ENCODE data around the gene NOS2. TPM values are rescaled to one million over a fixed set of nuclear protein-coding genes. Genes with fewer than 3 reads are reported as not detected.
"Not testable (repeated sequence)": the region's sequence is repeated elsewhere in the genome, so short reads cannot be mapped to it uniquely, and the experiment has no call there.

Gene NOS2
- total RNA-seq, 1 experiment from 2014 or later: 1.4 TPM

DNA sequence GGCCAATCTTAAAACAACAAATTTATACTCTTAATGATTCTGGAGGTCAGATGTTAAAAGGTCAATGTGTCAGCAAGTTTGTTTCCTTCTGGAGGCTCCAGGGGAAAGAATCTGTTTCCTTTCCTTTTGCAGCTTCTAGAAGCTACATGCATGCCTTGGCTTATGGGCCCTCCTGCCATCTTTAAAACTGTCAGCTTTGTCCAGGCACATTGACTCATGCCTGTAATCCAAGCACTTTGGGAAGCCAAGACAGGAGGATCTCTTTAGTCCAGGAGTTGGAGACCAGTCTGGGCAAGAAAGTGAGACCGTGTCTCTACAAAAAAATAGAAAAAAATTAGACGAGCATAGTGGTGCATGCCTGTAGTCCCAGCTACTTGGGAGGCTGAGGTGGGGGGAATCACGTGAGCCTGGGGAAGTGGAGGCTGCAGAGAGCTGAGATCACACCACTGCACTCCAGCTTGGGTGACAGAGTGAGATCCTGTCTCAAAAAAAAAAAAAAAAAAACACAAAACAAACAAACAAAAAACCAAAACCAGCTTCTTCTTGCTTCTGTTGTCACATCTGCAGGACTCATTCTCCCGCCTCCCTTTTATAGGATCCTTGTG is 58.3 kb downstream of the NOS2 start (continued):
- TF ChIP-seq ZNF263 (CRISPR knock-in tag; IDR thresholded peaks at IDR 0.05; ENCODE audit: low read depth) (no peak), ZNF121 (CRISPR knock-in tag; IDR thresholded peaks at IDR 0.05) (no peak)

DNA sequence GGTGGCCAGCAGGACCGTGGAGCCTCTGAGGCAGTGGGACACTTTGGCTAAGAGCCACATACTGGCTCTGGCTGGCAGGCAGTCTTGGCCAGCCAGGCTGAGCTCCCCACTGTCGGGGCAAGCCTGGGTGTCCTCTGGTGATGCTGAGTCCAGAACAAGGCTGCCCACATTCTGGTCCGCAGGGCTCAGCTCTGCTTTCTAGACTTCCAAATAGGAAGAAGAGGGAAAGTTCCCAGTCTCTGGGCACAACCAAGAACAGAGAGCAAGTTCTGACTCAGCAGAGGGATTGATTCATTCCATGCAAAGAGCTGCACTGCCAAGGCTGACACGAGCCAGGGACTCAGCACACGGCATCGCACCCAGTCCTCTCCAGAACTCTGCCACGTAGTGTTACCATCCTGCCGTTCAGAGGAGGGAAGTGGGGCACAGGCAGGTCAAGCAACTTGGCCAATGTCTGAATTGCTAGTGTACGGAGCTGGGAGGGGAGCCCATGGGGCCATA is 58.9 kb downstream of the NOS2 start:
- ATAC-seq (no peak), DNase-seq (ENCODE audit: low spot score) (no peak)
- Mint-ChIP-seq H3K27me3 (ENCODE audit: low read depth) (no peaks in the 10 kb centered on the region), H3K9me3 (no peaks in the 10 kb centered on the region), H3K36me3 (no peaks in the 10 kb centered on the region), H3K4me3 (no peak overlapping the region), H3K27ac (no peak overlapping the region), H3K4me1 (no peaks in the 10 kb centered on the region)
- CTCF ChIA-PET: interaction anchor here (1.0 to 2.4 kb wide), 4 partner anchors 15 to 90 kb away, joined by 4 to 11 read pairs (median 5); no protein-coding TSS in a partner anchor
- TF ChIP-seq NFE2L1 (CRISPR knock-in tag; IDR thresholded peaks at IDR 0.05): no peak
- no peak for TF ChIP-seq ZBTB21 (CRISPR knock-in tag; IDR thresholded peaks at IDR 0.05; ENCODE audit: borderline replicate concordance)
- no peak for TF ChIP-seq ZNF263 (CRISPR knock-in tag; IDR thresholded peaks at IDR 0.05; ENCODE audit: low read depth)
- no peak for TF ChIP-seq JAZF1 (CRISPR knock-in tag; IDR thresholded peaks at IDR 0.05)
- no peak for TF ChIP-seq OVOL2 (CRISPR knock-in tag; IDR thresholded peaks at IDR 0.05; ENCODE audit: borderline replicate concordance)
- TF ChIP-seq KAT7 (CRISPR knock-in tag; IDR thresholded peaks at IDR 0.05; ENCODE audit: borderline replicate concordance): no peak
- TF ChIP-seq FOXK1 (CRISPR knock-in tag; IDR thresholded peaks at IDR 0.05): no peak
- TF ChIP-seq TEAD4 (CRISPR knock-in tag; IDR thresholded peaks at IDR 0.05): no peak
- TF ChIP-seq, protein P1, sequence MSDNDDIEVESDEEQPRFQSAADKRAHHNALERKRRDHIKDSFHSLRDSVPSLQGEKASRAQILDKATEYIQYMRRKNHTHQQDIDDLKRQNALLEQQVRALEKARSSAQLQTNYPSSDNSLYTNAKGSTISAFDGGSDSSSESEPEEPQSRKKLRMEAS (CRISPR knock-in tag; IDR thresholded peaks at IDR 0.05): no peak
- TF ChIP-seq, protein P2, sequence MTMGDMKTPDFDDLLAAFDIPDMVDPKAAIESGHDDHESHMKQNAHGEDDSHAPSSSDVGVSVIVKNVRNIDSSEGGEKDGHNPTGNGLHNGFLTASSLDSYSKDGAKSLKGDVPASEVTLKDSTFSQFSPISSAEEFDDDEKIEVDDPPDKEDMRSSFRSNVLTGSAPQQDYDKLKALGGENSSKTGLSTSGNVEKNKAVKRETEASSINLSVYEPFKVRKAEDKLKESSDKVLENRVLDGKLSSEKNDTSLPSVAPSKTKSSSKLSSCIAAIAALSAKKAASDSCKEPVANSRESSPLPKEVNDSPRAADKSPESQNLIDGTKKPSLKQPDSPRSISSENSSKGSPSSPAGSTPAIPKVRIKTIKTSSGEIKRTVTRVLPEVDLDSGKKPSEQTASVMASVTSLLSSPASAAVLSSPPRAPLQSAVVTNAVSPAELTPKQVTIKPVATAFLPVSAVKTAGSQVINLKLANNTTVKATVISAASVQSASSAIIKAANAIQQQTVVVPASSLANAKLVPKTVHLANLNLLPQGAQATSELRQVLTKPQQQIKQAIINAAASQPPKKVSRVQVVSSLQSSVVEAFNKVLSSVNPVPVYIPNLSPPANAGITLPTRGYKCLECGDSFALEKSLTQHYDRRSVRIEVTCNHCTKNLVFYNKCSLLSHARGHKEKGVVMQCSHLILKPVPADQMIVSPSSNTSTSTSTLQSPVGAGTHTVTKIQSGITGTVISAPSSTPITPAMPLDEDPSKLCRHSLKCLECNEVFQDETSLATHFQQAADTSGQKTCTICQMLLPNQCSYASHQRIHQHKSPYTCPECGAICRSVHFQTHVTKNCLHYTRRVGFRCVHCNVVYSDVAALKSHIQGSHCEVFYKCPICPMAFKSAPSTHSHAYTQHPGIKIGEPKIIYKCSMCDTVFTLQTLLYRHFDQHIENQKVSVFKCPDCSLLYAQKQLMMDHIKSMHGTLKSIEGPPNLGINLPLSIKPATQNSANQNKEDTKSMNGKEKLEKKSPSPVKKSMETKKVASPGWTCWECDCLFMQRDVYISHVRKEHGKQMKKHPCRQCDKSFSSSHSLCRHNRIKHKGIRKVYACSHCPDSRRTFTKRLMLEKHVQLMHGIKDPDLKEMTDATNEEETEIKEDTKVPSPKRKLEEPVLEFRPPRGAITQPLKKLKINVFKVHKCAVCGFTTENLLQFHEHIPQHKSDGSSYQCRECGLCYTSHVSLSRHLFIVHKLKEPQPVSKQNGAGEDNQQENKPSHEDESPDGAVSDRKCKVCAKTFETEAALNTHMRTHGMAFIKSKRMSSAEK (CRISPR knock-in tag; IDR thresholded peaks at IDR 0.05; ENCODE audit: borderline replicate concordance): no peak
- TF ChIP-seq ZNF317 (CRISPR knock-in tag; IDR thresholded peaks at IDR 0.05; ENCODE audit: borderline replicate concordance, low read depth): no peak
- TF ChIP-seq, protein P3, sequence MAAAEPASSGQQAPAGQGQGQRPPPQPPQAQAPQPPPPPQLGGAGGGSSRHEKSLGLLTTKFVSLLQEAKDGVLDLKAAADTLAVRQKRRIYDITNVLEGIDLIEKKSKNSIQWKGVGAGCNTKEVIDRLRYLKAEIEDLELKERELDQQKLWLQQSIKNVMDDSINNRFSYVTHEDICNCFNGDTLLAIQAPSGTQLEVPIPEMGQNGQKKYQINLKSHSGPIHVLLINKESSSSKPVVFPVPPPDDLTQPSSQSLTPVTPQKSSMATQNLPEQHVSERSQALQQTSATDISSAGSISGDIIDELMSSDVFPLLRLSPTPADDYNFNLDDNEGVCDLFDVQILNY (CRISPR knock-in tag; IDR thresholded peaks at IDR 0.05): no peak
- TF ChIP-seq HMGA2 (CRISPR knock-in tag; IDR thresholded peaks at IDR 0.05): no peak
- TF ChIP-seq FOXJ3 (CRISPR knock-in tag; IDR thresholded peaks at IDR 0.05; ENCODE audit: borderline replicate concordance): no peak
- no peak for TF ChIP-seq ATF1 (CRISPR knock-in tag; IDR thresholded peaks at IDR 0.05)
- no peak for TF ChIP-seq SMAD3 (CRISPR knock-in tag; IDR thresholded peaks at IDR 0.05; ENCODE audit: borderline replicate concordance)
- TF ChIP-seq, protein P4, sequence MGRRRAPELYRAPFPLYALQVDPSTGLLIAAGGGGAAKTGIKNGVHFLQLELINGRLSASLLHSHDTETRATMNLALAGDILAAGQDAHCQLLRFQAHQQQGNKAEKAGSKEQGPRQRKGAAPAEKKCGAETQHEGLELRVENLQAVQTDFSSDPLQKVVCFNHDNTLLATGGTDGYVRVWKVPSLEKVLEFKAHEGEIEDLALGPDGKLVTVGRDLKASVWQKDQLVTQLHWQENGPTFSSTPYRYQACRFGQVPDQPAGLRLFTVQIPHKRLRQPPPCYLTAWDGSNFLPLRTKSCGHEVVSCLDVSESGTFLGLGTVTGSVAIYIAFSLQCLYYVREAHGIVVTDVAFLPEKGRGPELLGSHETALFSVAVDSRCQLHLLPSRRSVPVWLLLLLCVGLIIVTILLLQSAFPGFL (CRISPR knock-in tag; IDR thresholded peaks at IDR 0.05; ENCODE audit: borderline replicate concordance): no peak
- TF ChIP-seq, protein P5, sequence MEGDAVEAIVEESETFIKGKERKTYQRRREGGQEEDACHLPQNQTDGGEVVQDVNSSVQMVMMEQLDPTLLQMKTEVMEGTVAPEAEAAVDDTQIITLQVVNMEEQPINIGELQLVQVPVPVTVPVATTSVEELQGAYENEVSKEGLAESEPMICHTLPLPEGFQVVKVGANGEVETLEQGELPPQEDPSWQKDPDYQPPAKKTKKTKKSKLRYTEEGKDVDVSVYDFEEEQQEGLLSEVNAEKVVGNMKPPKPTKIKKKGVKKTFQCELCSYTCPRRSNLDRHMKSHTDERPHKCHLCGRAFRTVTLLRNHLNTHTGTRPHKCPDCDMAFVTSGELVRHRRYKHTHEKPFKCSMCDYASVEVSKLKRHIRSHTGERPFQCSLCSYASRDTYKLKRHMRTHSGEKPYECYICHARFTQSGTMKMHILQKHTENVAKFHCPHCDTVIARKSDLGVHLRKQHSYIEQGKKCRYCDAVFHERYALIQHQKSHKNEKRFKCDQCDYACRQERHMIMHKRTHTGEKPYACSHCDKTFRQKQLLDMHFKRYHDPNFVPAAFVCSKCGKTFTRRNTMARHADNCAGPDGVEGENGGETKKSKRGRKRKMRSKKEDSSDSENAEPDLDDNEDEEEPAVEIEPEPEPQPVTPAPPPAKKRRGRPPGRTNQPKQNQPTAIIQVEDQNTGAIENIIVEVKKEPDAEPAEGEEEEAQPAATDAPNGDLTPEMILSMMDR (IDR thresholded peaks at IDR 0.05): no peak
- TF ChIP-seq GTF2I (CRISPR knock-in tag; conservative IDR thresholded peaks at IDR 0.05): no peak
- TF ChIP-seq, protein P6, sequence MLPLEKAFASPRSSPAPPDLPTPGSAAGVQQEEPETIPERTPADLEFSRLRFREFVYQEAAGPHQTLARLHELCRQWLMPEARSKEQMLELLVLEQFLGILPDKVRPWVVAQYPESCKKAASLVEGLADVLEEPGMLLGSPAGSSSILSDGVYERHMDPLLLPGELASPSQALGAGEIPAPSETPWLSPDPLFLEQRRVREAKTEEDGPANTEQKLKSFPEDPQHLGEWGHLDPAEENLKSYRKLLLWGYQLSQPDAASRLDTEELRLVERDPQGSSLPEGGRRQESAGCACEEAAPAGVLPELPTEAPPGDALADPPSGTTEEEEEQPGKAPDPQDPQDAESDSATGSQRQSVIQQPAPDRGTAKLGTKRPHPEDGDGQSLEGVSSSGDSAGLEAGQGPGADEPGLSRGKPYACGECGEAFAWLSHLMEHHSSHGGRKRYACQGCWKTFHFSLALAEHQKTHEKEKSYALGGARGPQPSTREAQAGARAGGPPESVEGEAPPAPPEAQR (CRISPR knock-in tag; IDR thresholded peaks at IDR 0.05): no peak
- POLR2A ChIA-PET: no interaction called here

DNA sequence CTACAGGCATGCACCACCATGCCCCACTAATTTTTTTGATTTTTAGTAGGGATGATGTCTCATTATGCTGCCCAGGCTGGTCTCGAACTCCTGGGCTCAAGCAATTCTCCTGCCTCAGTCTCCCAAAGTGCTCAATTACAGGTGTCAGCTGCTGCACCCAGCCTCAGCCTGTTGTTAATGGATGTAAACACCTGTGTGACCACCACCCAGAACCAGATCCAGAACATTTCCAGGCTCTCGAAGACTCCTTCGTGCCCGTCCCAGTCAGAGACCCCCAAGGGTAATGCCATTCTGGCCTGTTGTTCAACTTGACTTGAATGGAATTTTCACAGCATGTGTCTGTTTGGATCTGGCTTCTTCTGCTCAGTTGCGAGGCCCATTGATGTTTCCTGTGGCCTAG is 59.8 kb downstream of the NOS2 start:
- DNase-seq (ENCODE audit: low spot score): not testable (repeated sequence)

More for the DNA sequence above, 59.8 kb downstream of the NOS2 start:
- CTCF ChIA-PET: interaction anchor here (1.1 to 2.4 kb wide), 3 partner anchors 16 to 88 kb away, joined by 3 to 11 read pairs (median 4); no protein-coding TSS in a partner anchor
- ATAC-seq; H3K4me3 Mint-ChIP-seq; H3K4me1 Mint-ChIP-seq; POLR2A ChIA-PET; H3K27me3 Mint-ChIP-seq (ENCODE audit: low read depth); H3K9me3 Mint-ChIP-seq; H3K27ac Mint-ChIP-seq; H3K36me3 Mint-ChIP-seq: not testable (repeated sequence)

All from WTC11 (cell line).